K562 (cell line): ENCODE measurements around the gene ATRAID. TPM values are rescaled to one million over a fixed set of nuclear protein-coding genes. Genes with fewer than 3 reads are reported as not detected.
"Not testable (repeated sequence)": the region's sequence is repeated elsewhere in the genome, so short reads cannot be mapped to it uniquely, and the experiment has no call there.

ENCODE experiments used
- ATAC-seq: fragments of 200-7000 bp; cut with Tn5 transposase; 3 replicates; pipeline ENCODE4 v1.9.1; 2020; ENCODE audit warnings: moderate library complexity
- BruUV-seq: library from RNA; stranded (reverse); fragments of 400-500 nt; replicated peaks from 2 replicates; lab custom pipeline; 2021; lab: Mats Ljungman, UMichigan
- CTCF ChIA-PET: fragments of 300-600 bp; formaldehyde crosslinking; extraction: SDS; loops from one replicate; lab custom pipeline; 2021; ENCODE audit warnings: low intra/inter-chr PET ratio; lab: Yijun Ruan, JAX
- POLR2A ChIA-PET: fragments of 300-600, 350-650 bp; sonication (Branson Sonifier 250); formaldehyde crosslinking; extraction: SDS; loops from one replicate; lab custom pipeline; 2021; ENCODE audit warnings: antibody characterized with exemption, inconsistent platforms; lab: Yijun Ruan, JAX
- DNase-seq, 4 experiments: peaks; one replicate each; pipeline versions ENCODE4 v3.0.0 to v3.0.0-alpha.2; 2011 to 2018; ENCODE audit warnings: low spot score in 3 of 4, mixed read lengths in 3 of 4; ENCODE audit errors: extremely low read depth in 1 of 4
- FAIRE-seq: peaks from 2 replicates; lab custom pipeline; 2011; peaks lifted over from hg19 to GRCh38; lab: Jason Lieb, UNC
- H2AFZ ChIP-seq: 2 replicates; pipeline ENCODE4 v1.6.0; 2011; ENCODE audit warnings: low read depth, low read length, control low read depth, inconsistent platforms
- H3K27ac ChIP-seq: fragments of 200-600 bp; 3 replicates; pipeline ENCODE4 v1.8.0; 2011; ENCODE audit warnings: low read depth, mild to moderate bottlenecking, control low read depth, inconsistent platforms, low read length, moderate library complexity, mixed read lengths; ENCODE audit errors: extremely low read depth
- H3K27me3 ChIP-seq, 2 experiments: fragments of 300-600 bp in 1 of 2; 2 replicates in 1 of 2; 3 replicates in 1 of 2; pipeline versions ENCODE4 v1.6.0 to v1.8.0; 2011; ENCODE audit warnings: inconsistent platforms in 2 of 2, low read length in 2 of 2, mild to moderate bottlenecking in 1 of 2, mixed read lengths in 1 of 2, moderate library complexity in 1 of 2; ENCODE audit not compliant: control insufficient read depth in 2 of 2, insufficient read depth in 2 of 2
- H3K36me3 ChIP-seq: fragments of 300-600 bp; 3 replicates; pipeline ENCODE4 v1.8.0; 2011; ENCODE audit warnings: mild to moderate bottlenecking, low read length, inconsistent platforms; ENCODE audit not compliant: control insufficient read depth, insufficient read depth
- H3K4me1 ChIP-seq, 2 experiments: fragments of 200-600 bp in 1 of 2; replicated peaks in 1 of 2; 2 replicates in 1 of 2; 3 replicates in 1 of 2; pipeline versions ENCODE4 v1.5.1 to v1.8.0; 2011; ENCODE audit warnings: inconsistent platforms in 2 of 2, low read length in 2 of 2, mild to moderate bottlenecking in 1 of 2, mixed read lengths in 1 of 2, moderate library complexity in 1 of 2; ENCODE audit not compliant: control insufficient read depth in 2 of 2, insufficient read depth in 2 of 2
- H3K4me2 ChIP-seq: 2 replicates; pipeline ENCODE4 v1.6.1; 2011; ENCODE audit warnings: low read length, control low read depth, inconsistent platforms, mixed read lengths; ENCODE audit not compliant: insufficient read depth
- H3K4me3 ChIP-seq: fragments of 200-600 bp; sonication (generic), shearing (Covaris generic); 2 replicates; pipeline ENCODE4 v1.5.1; 2016; ENCODE audit warnings: control low read depth, inconsistent platforms
- H3K79me2 ChIP-seq: fragments of 200-600 bp; 3 replicates; pipeline ENCODE4 v1.8.0; 2011; ENCODE audit warnings: low read length, inconsistent platforms; ENCODE audit not compliant: control insufficient read depth, insufficient read depth
- H3K9ac ChIP-seq, 2 experiments: 2 replicates each; pipeline versions ENCODE4 v1.6.0 to v1.6.1; 2011; ENCODE audit warnings: low read depth in 2 of 2, low read length in 2 of 2, control low read depth in 1 of 2, inconsistent platforms in 1 of 2, mild to moderate bottlenecking in 1 of 2, mixed read lengths in 1 of 2; ENCODE audit not compliant: insufficient read depth in 1 of 2
- H3K9me1 ChIP-seq: one replicate; pipeline ENCODE4 v1.6.0; 2011; ENCODE audit warnings: inconsistent platforms, mild to moderate bottlenecking, low read length, moderate library complexity; ENCODE audit not compliant: control insufficient read depth, insufficient read depth
- H3K9me3 ChIP-seq: replicated peaks from 2 replicates; pipeline ENCODE4 v1.5.1; 2011; ENCODE audit warnings: low read depth, low read length, inconsistent platforms; ENCODE audit not compliant: control insufficient read depth, insufficient read depth
- H4K20me1 ChIP-seq: replicated peaks from 2 replicates; pipeline ENCODE4 v1.6.1; 2011; ENCODE audit warnings: low read length, inconsistent platforms, mixed read lengths; ENCODE audit not compliant: control insufficient read depth, insufficient read depth
- HCFC1 ChIP-seq: IDR thresholded peaks from 2 replicates; pipeline ENCODE4 v1.6.1; 2012; ENCODE audit warnings: low read depth, low read length, improper control_type of control experiment
- PTTG1 ChIP-seq: fragments of 450-650 bp; IDR thresholded peaks from 2 replicates; pipeline ENCODE4 v1.6.1; 2016; ENCODE audit warnings: low read depth, mild to moderate bottlenecking, missing genetic modification characterization, missing compliant biosample characterization
- whole genome bisulfite sequencing: fragments of 100-300 bp; shearing (Covaris generic); methylation state at CpG from one replicate; pipeline ENCODE4 v1.1.6; 2016; ENCODE audit warnings: low coverage, mixed read lengths; ENCODE audit not compliant: insufficient coverage; ENCODE audit errors: missing lambda C conversion rate; 5-methylcytosine and 5-hydroxymethylcytosine counted together
- in situ Hi-C: fragments of 300-500 bp; cut with MboI; formaldehyde crosslinking; loops from 4 replicates; pipeline ENCODE4 v1.15.0; 2018; ENCODE audit warnings: inconsistent platforms, mixed read lengths
- intact Hi-C: fragments of 100-400 bp; cut with micrococcal nuclease; formaldehyde crosslinking; loops from 2 replicates; pipeline ENCODE4 v1.14.2; 2022
- polyA plus RNA-seq, 8 experiments: library from polyadenylated mRNA; depleted of rRNA in 4 of 8; stranded (reverse) in 5 of 8; unstranded in 3 of 8; fragments of >200 nt; fragmentation: Nextera tagmentation in 2 of 8; fragmentation: Illumina TruSeq in 1 of 8; extraction: Ambion mirVana in 2 of 8; extraction: Trizol in 1 of 8; gene quantifications; 2 replicates each; pipeline versions ENCODE4 v1.2.1 to v1.2.3, GENCODE V29; 2011 to 2014; ENCODE audit warnings: inconsistent platforms in 1 of 8, missing spikeins in 1 of 8
- total RNA-seq, 7 experiments: library from RNA; depleted of rRNA in 6 of 7; stranded (reverse); fragments of >200 nt in 6 of 7; fragmentation: Illumina TruSeq in 2 of 7; extraction: Trizol in 2 of 7; gene quantifications; 2 replicates each; pipeline versions ENCODE4 v1.2.1 to v1.2.3, GENCODE V29; 2011 to 2021; ENCODE audit warnings: low replicate concordance in 1 of 7

Gene ATRAID
- total and polyA plus RNA-seq, 9 of the 15 experiments (the other 6 are each of a cell fraction or from before 2014, with no cell fraction given): 70.2 to 187 (median 108) TPM

DNA sequence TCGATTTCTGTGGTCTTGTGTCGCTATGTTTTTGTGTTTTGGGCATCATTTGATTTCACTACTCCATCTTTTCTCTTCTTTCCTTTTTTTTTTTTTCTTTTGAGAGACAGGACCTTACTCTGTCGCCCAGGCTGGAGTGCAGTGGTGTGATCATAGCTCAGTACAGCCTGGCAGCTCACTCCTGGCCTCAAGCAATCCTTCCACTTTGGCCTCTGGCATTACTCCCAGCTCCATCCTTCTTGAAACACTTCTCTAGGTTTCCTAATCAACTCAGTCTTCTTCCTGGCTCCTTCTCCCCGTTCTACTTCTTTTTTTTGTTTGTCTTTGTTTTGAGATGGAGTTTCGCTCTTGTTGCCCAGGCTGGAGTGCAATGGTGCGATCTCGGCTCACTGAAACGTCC is 36.5 kb upstream of the ATRAID start (continued):
- no peak for TF ChIP-seq HCFC1
- no peak for TF ChIP-seq PTTG1 (tag)

DNA sequence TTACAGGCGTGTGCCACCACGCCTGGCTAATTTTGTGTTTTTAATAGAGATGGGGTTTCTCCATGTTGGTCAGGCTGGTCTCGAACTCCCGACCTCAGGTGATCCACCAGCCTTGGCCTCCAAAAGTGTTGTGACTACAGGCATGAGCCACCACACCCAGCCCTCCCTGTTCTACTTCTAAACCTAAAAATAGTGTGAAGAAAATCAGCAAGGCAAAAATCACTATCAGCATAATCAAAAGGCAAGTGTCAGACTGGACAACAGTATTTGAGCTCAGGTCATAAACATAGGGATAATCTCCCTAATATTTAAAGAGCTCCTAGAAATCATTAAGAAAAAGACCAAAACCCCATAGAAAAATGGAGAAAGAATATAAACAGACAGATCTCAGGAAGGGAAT is 36.1 kb upstream of the ATRAID start:
- POLR2A ChIA-PET: interaction anchor here (1.0 to 1.9 kb wide), 3 partner anchors 10 to 18 kb away, joined by 3 to 8 read pairs (median 4); no protein-coding TSS in a partner anchor
- H2AFZ ChIP-seq, ATAC-seq, intact Hi-C loops, H3K4me3 ChIP-seq, H3K9me1 ChIP-seq, H3K9ac ChIP-seq, H4K20me1 ChIP-seq, H3K79me2 ChIP-seq, H3K4me2 ChIP-seq, H3K36me3 ChIP-seq, DNase-seq, FAIRE-seq, CTCF ChIA-PET, H3K27ac ChIP-seq, in situ Hi-C loops, H3K9me3 ChIP-seq, BruUV-seq, H3K4me1 ChIP-seq: not testable (repeated sequence)
- WGBS: 0% methylated on average over 4 of the region's 4 CpGs
- peaks cover 17 to 42% of the 10 kb centered on the region in 2 experiments; a peak in 4 of 5 replicates for H3K27me3 ChIP-seq
